HG03095 (cell line): ENCODE data around the gene HMX1.
A peak's percentile ranks its signal among the peaks of the same experiment; 100 is the strongest.

ENCODE experiments used
- ATAC-seq: cut with Tn5 transposase; IDR thresholded peaks from one replicate; pipeline ENCODE4 v1.9.1; 2021; ENCODE audit warnings: moderate library complexity; ENCODE audit not compliant: unreplicated experiment

HMX1 gene

GRCh38 chr4:8871417-8872401, at the start of gene HMX1:
TSS of gene HMX1 (minus strand) at chr4:8871839. CDS start at chr4:8871614, 225 bp downstream.
- no peak for ATAC-seq

DNA sequence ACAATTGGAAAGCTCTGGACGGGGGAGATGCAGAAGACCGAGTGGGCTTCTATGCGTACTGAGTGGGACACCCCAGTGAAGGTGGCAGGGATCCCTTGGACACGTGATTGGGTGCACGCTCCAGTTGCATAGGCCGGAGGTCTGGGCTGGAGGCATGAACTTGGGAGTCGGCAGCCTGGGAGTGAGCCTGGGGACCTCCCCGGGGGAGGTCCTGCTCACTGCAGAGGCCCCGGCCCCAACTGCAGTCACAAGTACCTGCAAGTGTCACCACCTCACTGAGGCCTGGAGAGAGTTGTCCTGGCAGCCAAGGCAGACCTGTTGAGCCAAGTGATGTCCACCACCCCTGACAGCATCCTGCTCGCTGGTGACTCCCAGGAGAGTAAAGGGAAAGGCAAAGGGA, 49.3 kb upstream of the HMX1 start:
- ATAC-seq, result no peak

- ATAC-seq, result no peak
Measured at GRCh38 chr4:8920289-8920965, 48.8 kb upstream of the HMX1 start.

GRCh38 chr4:8919651-8920288, 48.1 kb upstream of the HMX1 start:
- no peak for ATAC-seq

GRCh38 chr4:8917868-8918783, 46.5 kb upstream of the HMX1 start:
- peak; percentile 65 for ATAC-seq

- ATAC-seq, result no peak
Measured at GRCh38 chr4:8917321-8917811, 45.7 kb upstream of the HMX1 start.

- ATAC-seq, result no peak
Measured at GRCh38 chr4:8916906-8917305, 45.3 kb upstream of the HMX1 start.

DNA sequence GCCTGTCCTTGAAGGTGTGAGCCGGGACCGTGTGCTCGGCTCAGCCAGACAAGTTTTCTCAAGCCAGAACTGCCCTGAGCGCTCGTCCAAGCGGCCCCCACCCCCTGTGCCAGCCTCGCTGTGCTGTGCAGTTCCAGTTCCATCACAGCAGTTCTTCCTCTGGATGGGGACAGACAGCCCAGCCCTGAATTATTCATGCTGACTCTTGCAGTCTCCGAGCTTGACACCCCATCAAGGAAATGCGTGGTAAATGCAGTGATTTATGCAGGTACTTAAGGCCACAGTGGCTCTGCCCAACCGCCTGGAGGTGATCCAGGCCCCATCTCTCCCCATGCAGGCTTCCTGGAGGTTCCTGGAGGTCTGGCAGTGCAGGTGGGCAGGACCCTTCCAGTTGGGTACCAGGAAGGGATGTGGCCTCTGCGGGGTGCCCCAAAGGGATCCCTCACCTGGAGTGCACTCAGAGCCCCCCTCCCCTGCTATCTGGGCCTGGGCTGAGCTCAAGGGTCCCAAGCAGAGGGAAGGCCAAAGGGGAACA, 44.8 kb upstream of the HMX1 start:
- ATAC-seq, result no peak

- ATAC-seq, result no peak
Measured at GRCh38 chr4:8915201-8916200, 43.9 kb upstream of the HMX1 start.

GRCh38 chr4:8914461-8915171, 43.0 kb upstream of the HMX1 start:
- no peak for ATAC-seq

DNA sequence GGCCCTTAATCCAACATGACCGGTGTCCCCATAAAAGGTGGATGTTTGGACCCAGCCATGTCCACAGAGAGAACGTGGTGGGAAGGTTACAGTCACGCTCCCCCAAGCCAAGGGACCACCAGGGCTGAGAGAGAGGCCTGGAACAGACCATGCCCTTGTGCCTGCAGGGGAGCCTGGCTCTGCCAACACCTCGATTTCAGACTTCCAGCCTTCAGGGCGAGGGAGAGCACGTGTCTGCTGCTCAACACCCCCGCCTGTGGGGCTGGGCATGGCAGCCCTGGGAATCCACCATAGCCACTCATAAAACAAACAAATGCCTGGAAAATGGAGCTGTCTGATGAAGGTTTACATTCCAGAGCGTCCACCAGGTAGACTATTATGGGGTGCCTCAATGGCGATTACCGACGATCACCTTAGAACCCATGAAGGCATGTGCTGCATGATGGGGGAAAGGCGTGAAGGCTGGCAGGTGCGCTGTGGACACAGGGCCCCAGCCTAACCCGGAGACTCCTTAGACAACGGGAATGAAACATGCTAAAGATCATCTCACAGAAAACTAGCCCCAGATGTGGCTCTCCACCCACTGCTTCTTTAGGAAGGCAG, 42.3 kb upstream of the HMX1 start:
- no peak for ATAC-seq

DNA sequence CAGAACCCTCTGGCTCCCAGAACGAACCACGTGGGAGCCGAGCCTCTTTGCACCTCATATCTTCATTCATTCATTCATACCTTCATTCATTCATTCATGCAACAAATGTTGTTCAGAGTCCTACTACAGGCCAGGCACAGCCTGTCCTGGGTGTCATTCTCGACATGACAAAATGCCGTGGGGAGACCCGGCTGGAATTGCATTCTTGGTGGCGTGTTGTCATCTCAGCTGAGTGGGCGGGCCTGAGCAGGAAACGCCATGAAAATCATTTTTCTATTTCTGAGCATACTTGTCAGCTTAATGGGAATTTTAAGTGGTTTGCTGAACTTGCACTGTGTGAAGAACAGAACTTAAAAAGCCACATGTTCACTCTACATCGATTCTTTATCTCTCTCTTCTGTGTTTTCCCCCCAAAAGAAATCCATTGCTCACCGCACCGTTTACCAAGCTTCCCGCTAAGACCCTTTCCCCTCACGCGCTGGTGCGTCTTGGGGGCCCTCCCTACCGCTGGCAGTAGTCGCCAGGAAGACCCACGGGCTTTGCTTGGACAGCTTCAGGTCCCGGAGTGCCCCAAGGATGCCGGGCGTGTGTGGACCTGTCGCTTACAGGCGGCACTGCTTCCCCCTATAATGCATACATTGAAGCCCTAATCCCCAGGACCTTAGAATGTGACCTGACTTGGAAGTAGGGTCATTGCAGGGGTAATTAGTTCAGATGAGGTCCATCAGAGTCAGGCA, 41.6 kb upstream of the HMX1 start:
- ATAC-seq, result no peak

DNA sequence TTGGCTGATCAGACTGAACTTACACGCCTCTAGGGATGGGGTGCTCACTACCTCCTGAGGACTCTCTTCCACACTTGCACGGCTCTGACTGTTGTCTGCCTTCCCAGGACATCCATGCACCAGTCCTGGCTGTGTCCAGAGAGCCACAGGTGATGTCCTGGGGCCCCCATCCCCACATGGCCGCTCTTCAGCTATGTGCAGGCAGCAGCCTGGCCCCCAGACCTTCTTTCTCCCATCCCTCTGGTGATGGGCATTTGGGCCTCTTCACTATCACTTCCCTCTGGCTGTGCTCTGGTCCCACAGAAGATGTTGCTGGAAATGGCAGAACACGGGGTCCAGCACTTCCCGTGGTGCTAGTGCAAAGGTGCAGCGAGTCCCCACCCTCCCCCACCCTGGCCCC, 40.9 kb upstream of the HMX1 start:
- no peak for ATAC-seq

GRCh38 chr4:8912089-8912455, 40.4 kb upstream of the HMX1 start:
- no peak for ATAC-seq

DNA sequence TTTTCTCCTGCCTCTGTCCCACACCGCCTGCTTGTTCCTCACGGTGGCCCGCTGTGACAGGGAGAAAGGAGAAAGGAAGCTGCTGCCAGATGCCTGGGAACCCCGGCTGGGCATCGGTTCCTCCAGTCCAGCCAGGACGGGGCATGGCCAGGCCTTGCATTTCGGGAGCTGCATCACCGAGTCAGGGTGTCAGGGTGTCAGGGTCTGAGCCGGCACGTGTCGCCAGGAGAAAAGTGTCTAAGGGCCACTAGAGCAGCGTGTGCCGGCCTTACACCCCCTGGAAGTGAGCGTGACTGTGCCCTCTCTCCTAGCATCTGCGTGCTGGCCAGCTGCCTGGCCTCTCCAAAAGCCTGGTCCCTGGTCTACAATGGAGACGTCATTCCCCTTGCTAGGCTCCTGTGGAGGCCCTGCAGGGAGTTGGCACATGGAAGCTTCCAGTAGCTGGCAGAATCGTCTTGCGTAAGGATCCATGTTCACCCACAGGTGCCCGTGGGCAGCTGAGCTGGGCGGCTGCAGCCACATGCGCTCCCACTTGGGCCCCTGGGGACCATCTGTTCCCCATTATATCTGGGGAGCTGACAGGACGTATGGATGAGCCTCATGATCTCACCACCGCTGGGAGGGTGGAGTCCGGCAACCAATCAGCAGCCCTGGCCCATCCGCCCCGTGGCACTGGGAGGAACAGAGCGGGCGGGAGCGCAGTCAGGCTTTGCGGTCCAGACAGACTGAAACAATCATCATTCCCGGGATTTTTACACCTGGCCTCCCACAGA, 39.9 kb upstream of the HMX1 start:
- no peak for ATAC-seq

DNA sequence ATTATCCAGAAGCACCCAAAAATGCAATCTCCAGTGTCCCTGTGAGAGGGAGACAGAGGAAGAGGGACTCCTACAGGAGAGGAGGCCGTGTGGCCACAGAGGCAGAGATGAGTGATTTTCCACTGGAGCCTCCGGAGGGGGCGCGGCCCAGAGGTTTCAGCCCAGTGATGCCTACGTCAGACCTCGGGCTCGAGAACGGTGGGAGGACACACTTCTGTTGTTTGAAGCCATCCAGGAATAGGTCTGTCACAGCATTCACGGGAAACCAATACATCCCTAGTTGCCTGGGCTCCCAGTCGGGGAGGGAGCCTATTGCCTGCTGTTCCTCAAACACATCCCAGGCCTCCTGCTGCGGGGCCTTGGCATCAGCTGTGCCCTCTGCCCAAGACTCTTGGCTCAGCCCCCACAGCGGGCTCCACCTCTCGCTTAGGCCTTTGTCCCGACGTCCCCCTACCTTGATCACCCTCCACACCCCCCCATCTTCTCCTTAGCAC, 39.2 kb upstream of the HMX1 start:
- ATAC-seq, result no peak
